ENCODE results near the gene MAPKAPK3.

- no peak for TF ChIP-seq CTCF (conservative IDR thresholded peaks at IDR 0.05)
- TF ChIP-seq EZH2 (IDR thresholded peaks at IDR 0.05; ENCODE audit: low read depth): no peak
Measured at GRCh38 chr3:50615190-50615589, 1.8 kb upstream of the MAPKAPK3 start.
